ENCODE results near the gene GLP2R. TPM values are rescaled to one million over a fixed set of nuclear protein-coding genes. Genes with fewer than 3 reads are reported as not detected.

Gene GLP2R
- total RNA-seq, 2 donors from 2014 or later, result not detected

GRCh38 chr17:9806699-9807098, 19.0 kb upstream of the GLP2R start:
- peaks cover 3% of the 10 kb centered on the region for H3K9me3 Mint-ChIP-seq
- 90 to 92% methylated on average over 5 to 6 of the region's 6 CpGs for WGBS, 2 experiments (ENCODE audit: insufficient coverage in 1 of 2, insufficient read length in 1 of 2)
- peaks cover 35% of the 10 kb centered on the region for H3K27me3 Mint-ChIP-seq (ENCODE audit: insufficient read depth)

GRCh38 chr17:9809409-9809808, 16.3 kb upstream of the GLP2R start:
- Mint-ChIP-seq H3K36me3 (ENCODE audit: low read depth) (no peaks in the 10 kb centered on the region), H3K4me3 (no peak overlapping the region), H3K9me3 (peaks cover 3% of the 10 kb centered on the region), H3K27ac (no peak overlapping the region), H3K27me3 (ENCODE audit: insufficient read depth) (peaks cover 44% of the 10 kb centered on the region), H3K4me1 (peaks cover 26% of the 10 kb centered on the region)
- DNase-seq, result no peak
- peaks cover 33% of the 10 kb centered on the region for H3K27me3 ChIP-seq (ENCODE audit: control insufficient read depth, insufficient read depth, low read length, poor library complexity, severe bottlenecking)
- H3K36me3 ChIP-seq (ENCODE audit: control insufficient read depth, insufficient read depth, low read length), result no peaks in the 10 kb centered on the region
- H3K4me1 ChIP-seq (ENCODE audit: control insufficient read depth, insufficient read depth, low read length), result peaks cover 17% of the 10 kb centered on the region
- TF ChIP-seq CTCF (conservative IDR thresholded peaks at IDR 0.05), result no peak
- no peak overlapping the region for H3K27ac ChIP-seq (ENCODE audit: low read depth, low read length)
- no peaks in the 10 kb centered on the region for H3K9me3 ChIP-seq (ENCODE audit: control insufficient read depth, low read length)
- H3K4me3 ChIP-seq (ENCODE audit: low read length), result no peak overlapping the region
- H3K9ac ChIP-seq (ENCODE audit: extremely low read depth, low read length, poor library complexity, severe bottlenecking), result no peak overlapping the region
- 93 to 100% methylated on average over 8 of the region's 8 CpGs for WGBS, 2 experiments (ENCODE audit: insufficient coverage in 1 of 2, insufficient read length in 1 of 2)

More at GRCh38 chr17:9806699-9807098, 19.0 kb upstream of the GLP2R start:
- Histone ChIP-seq H3K4me3 (ENCODE audit: low read length) (no peak overlapping the region), H3K36me3 (ENCODE audit: control insufficient read depth, insufficient read depth, low read length) (no peaks in the 10 kb centered on the region), H3K27me3 (ENCODE audit: control insufficient read depth, insufficient read depth, low read length, poor library complexity, severe bottlenecking) (peaks cover 28% of the 10 kb centered on the region), H3K9ac (ENCODE audit: extremely low read depth, low read length, poor library complexity, severe bottlenecking) (no peak overlapping the region), H3K27ac (ENCODE audit: low read depth, low read length) (no peak overlapping the region), H3K4me1 (ENCODE audit: control insufficient read depth, insufficient read depth, low read length) (peaks cover 17% of the 10 kb centered on the region), H3K9me3 (ENCODE audit: control insufficient read depth, low read length) (no peaks in the 10 kb centered on the region)
- H3K27ac Mint-ChIP-seq, result no peak overlapping the region
- H3K4me3 Mint-ChIP-seq, result no peak overlapping the region
- H3K4me1 Mint-ChIP-seq, result peaks cover 22% of the 10 kb centered on the region
- TF ChIP-seq CTCF (conservative IDR thresholded peaks at IDR 0.05), result no peak
- no peak for DNase-seq
- no peaks in the 10 kb centered on the region for H3K36me3 Mint-ChIP-seq (ENCODE audit: low read depth)

GRCh38 chr17:9810100-9810949, 15.4 kb upstream of the GLP2R start:
- 89 to 100% methylated on average over 2 to 4 of the region's 4 CpGs for WGBS, 2 experiments (ENCODE audit: insufficient coverage in 1 of 2, insufficient read length in 1 of 2)
- peaks cover 26% of the 10 kb centered on the region for H3K4me1 Mint-ChIP-seq

More at GRCh38 chr17:9810100-9810949, 15.4 kb upstream of the GLP2R start:
- H3K9me3 ChIP-seq (ENCODE audit: control insufficient read depth, low read length), result no peaks in the 10 kb centered on the region
- Mint-ChIP-seq H3K27me3 (ENCODE audit: insufficient read depth) (peaks cover 51% of the 10 kb centered on the region), H3K4me3 (no peak overlapping the region), H3K27ac (no peak overlapping the region), H3K9me3 (peaks cover 3% of the 10 kb centered on the region), H3K36me3 (ENCODE audit: low read depth) (no peaks in the 10 kb centered on the region)
- TF ChIP-seq CTCF (conservative IDR thresholded peaks at IDR 0.05), result no peak
- H3K27ac ChIP-seq (ENCODE audit: low read depth, low read length), result no peak overlapping the region
- no peak overlapping the region for H3K4me3 ChIP-seq (ENCODE audit: low read length)
- H3K9ac ChIP-seq (ENCODE audit: extremely low read depth, low read length, poor library complexity, severe bottlenecking), result no peak overlapping the region
- H3K27me3 ChIP-seq (ENCODE audit: control insufficient read depth, insufficient read depth, low read length, poor library complexity, severe bottlenecking), result peaks cover 40% of the 10 kb centered on the region
- DNase-seq, result no peak
- no peaks in the 10 kb centered on the region for H3K36me3 ChIP-seq (ENCODE audit: control insufficient read depth, insufficient read depth, low read length)
- H3K4me1 ChIP-seq (ENCODE audit: control insufficient read depth, insufficient read depth, low read length), result peaks cover 17% of the 10 kb centered on the region
